ENCODE measurements around the gene SLC39A13. TPM values are rescaled to one million over a fixed set of nuclear protein-coding genes. Genes with fewer than 3 reads are reported as not detected.

The SLC39A13 gene
- total and polyA plus RNA-seq, 2 donors (not counting 1 experiment from before 2014, with no cell fraction given) = 62.9 to 88.7 TPM

DNA sequence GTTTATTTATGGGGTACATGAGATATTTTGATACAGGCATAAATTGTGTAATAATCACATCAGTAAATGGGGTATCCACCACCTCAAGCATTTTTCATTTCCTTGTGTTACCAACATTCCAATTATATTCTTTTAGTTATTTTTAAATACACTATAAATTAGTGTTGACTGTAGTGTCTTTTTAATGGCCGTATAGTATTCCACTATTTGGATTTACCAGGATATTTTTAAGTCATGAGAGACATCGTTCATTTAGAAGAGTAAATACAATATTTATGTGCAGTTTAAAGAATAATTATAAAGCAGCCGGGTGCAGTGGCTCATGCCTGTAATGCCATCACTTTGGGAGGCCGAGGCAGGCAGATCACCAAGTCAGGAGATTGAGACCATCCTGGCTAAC lies 23.9 kb upstream of the SLC39A13 start:
- Histone ChIP-seq H3K36me3 (ENCODE audit: control insufficient read depth, insufficient read depth, low read length) (no peaks in the 10 kb centered on the region), H3K27ac (ENCODE audit: insufficient read depth, low read length) (no peak overlapping the region), H3K79me2 (ENCODE audit: control insufficient read depth, insufficient read depth, low read length) (no peaks in the 10 kb centered on the region), H4K20me1 (ENCODE audit: control insufficient read depth, extremely low read depth, insufficient read depth, low read length) (no peaks in the 10 kb centered on the region), H3K27me3 (ENCODE audit: control insufficient read depth, insufficient read depth, low read length) (no peaks in the 10 kb centered on the region), H3K4me1 (ENCODE audit: control insufficient read depth, extremely low read depth, insufficient read depth, low read length) (no peaks in the 10 kb centered on the region), H3K4me2 (ENCODE audit: extremely low read depth, insufficient read depth, low read length) (no peak overlapping the region), H3K9me3 (ENCODE audit: control insufficient read depth, insufficient read depth, low read depth, low read length) (no peaks in the 10 kb centered on the region), H3K9ac (ENCODE audit: insufficient read depth, low read length) (no peak overlapping the region), H2AFZ (ENCODE audit: low read length) (no peak overlapping the region), H3K4me3 (replicated peaks in 1 of 4; ENCODE audit: control extremely low read depth in 1 of 4, insufficient read depth in 1 of 4, low read depth in 3 of 4, low read length in 4 of 4) (no peak overlapping the region)
- no peak for TF ChIP-seq EZH2 (IDR thresholded peaks at IDR 0.05; ENCODE audit: low read length, missing control alignments)
- TF ChIP-seq, protein P1, sequence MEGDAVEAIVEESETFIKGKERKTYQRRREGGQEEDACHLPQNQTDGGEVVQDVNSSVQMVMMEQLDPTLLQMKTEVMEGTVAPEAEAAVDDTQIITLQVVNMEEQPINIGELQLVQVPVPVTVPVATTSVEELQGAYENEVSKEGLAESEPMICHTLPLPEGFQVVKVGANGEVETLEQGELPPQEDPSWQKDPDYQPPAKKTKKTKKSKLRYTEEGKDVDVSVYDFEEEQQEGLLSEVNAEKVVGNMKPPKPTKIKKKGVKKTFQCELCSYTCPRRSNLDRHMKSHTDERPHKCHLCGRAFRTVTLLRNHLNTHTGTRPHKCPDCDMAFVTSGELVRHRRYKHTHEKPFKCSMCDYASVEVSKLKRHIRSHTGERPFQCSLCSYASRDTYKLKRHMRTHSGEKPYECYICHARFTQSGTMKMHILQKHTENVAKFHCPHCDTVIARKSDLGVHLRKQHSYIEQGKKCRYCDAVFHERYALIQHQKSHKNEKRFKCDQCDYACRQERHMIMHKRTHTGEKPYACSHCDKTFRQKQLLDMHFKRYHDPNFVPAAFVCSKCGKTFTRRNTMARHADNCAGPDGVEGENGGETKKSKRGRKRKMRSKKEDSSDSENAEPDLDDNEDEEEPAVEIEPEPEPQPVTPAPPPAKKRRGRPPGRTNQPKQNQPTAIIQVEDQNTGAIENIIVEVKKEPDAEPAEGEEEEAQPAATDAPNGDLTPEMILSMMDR (conservative IDR thresholded peaks at IDR 0.05 in 1 of 2, IDR thresholded peaks at IDR 0.05 in 1 of 2; ENCODE audit: low read depth in 1 of 2, low read length in 2 of 2) = no peak
- no peak for DNase-seq (ENCODE audit: low read depth in 2 of 2)

- DNase-seq (ENCODE audit: low read depth in 2 of 2) = no peak
- H3K36me3 ChIP-seq (ENCODE audit: control insufficient read depth, insufficient read depth, low read length) = no peaks in the 10 kb centered on the region
- TF ChIP-seq, protein P1 (conservative IDR thresholded peaks at IDR 0.05 in 1 of 2, IDR thresholded peaks at IDR 0.05 in 1 of 2; ENCODE audit: low read depth in 1 of 2, low read length in 2 of 2) = no peak
- TF ChIP-seq EZH2 (IDR thresholded peaks at IDR 0.05; ENCODE audit: low read length, missing control alignments) = no peak
Measured at GRCh38 chr11:47387944-47388696, 20.3 kb upstream of the SLC39A13 start.

DNA sequence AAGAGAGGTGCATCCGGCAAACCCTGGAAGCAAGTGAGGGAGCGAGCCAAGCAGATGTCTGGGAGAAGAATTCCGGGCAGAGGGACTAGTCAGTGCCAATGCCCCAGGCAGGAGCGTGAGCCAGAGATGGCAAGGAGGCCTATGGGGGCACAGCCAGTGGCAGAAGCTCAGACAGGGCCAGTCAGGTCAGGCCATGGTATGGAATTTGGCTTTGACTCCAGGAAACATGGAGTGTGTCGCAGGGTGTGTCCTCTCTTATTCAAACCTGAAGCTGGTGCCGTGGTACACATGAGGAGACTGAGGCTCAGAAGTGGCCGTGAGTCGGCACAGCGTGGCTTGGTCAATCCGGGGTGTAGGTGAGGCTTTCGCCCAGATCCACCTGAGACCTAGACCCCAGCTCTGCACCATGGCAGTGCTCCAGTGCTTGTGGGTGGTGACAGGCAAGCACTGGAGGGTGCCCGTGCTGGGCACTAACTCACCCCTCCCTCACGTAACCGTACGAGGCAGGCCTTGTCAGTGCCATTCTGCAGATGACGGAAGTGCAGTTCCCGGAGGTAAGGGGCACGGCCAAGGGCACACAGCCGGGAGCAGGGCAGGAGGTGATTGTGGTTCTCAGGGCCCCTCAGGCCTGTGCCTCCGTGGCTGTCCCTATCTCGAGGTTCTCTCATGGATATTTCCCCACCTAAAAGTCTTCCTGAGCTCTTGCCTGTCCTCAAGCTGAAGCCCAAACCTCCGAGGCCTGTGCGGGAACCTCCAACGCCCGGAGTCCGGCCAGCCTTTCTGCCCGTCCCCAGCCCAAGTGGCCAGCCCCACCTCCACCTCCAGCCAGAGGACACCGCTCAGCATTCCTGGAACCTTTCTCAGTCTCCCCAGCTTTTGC lies 19.5 kb upstream of the SLC39A13 start:
- no peaks in the 10 kb centered on the region for H3K27me3 ChIP-seq (ENCODE audit: control insufficient read depth, insufficient read depth, low read length)
- no peak overlapping the region for H3K4me3 ChIP-seq (replicated peaks in 1 of 4; ENCODE audit: control extremely low read depth in 1 of 4, insufficient read depth in 1 of 4, low read depth in 3 of 4, low read length in 4 of 4)
- H4K20me1 ChIP-seq (ENCODE audit: control insufficient read depth, extremely low read depth, insufficient read depth, low read length) = no peaks in the 10 kb centered on the region
- no peaks in the 10 kb centered on the region for H3K9me3 ChIP-seq (ENCODE audit: control insufficient read depth, insufficient read depth, low read depth, low read length)
- no peak for DNase-seq (ENCODE audit: low read depth in 2 of 2)
- no peak overlapping the region for H2AFZ ChIP-seq (ENCODE audit: low read length)
- H3K79me2 ChIP-seq (ENCODE audit: control insufficient read depth, insufficient read depth, low read length) = no peaks in the 10 kb centered on the region
- H3K36me3 ChIP-seq (ENCODE audit: control insufficient read depth, insufficient read depth, low read length) = no peaks in the 10 kb centered on the region
- H3K4me2 ChIP-seq (ENCODE audit: extremely low read depth, insufficient read depth, low read length) = no peak overlapping the region
- H3K9ac ChIP-seq (ENCODE audit: insufficient read depth, low read length) = no peak overlapping the region
- H3K4me1 ChIP-seq (ENCODE audit: control insufficient read depth, extremely low read depth, insufficient read depth, low read length) = peaks cover 4% of the 10 kb centered on the region
- no peak for TF ChIP-seq EZH2 (IDR thresholded peaks at IDR 0.05; ENCODE audit: low read length, missing control alignments)
- TF ChIP-seq, protein P1 (conservative IDR thresholded peaks at IDR 0.05 in 1 of 2, IDR thresholded peaks at IDR 0.05 in 1 of 2; ENCODE audit: low read depth in 1 of 2, low read length in 2 of 2) = no peak
- no peak overlapping the region for H3K27ac ChIP-seq (ENCODE audit: insufficient read depth, low read length)

More at GRCh38 chr11:47387944-47388696, 20.3 kb upstream of the SLC39A13 start:
- no peaks in the 10 kb centered on the region for H3K4me1 ChIP-seq (ENCODE audit: control insufficient read depth, extremely low read depth, insufficient read depth, low read length)
- no peak overlapping the region for H2AFZ ChIP-seq (ENCODE audit: low read length)
- H4K20me1 ChIP-seq (ENCODE audit: control insufficient read depth, extremely low read depth, insufficient read depth, low read length) = no peaks in the 10 kb centered on the region
- no peak overlapping the region for H3K9ac ChIP-seq (ENCODE audit: insufficient read depth, low read length)
- H3K27me3 ChIP-seq (ENCODE audit: control insufficient read depth, insufficient read depth, low read length) = no peaks in the 10 kb centered on the region
- no peak overlapping the region for H3K27ac ChIP-seq (ENCODE audit: insufficient read depth, low read length)
- no peaks in the 10 kb centered on the region for H3K79me2 ChIP-seq (ENCODE audit: control insufficient read depth, insufficient read depth, low read length)
- no peak overlapping the region for H3K4me3 ChIP-seq (replicated peaks in 1 of 4; ENCODE audit: control extremely low read depth in 1 of 4, insufficient read depth in 1 of 4, low read depth in 3 of 4, low read length in 4 of 4)
- H3K9me3 ChIP-seq (ENCODE audit: control insufficient read depth, insufficient read depth, low read depth, low read length) = no peaks in the 10 kb centered on the region
- H3K4me2 ChIP-seq (ENCODE audit: extremely low read depth, insufficient read depth, low read length) = no peak overlapping the region

Measured in fibroblast of lung (primary cell).